ENCODE measurements around the gene C1QTNF1.

The C1QTNF1 gene

DNA sequence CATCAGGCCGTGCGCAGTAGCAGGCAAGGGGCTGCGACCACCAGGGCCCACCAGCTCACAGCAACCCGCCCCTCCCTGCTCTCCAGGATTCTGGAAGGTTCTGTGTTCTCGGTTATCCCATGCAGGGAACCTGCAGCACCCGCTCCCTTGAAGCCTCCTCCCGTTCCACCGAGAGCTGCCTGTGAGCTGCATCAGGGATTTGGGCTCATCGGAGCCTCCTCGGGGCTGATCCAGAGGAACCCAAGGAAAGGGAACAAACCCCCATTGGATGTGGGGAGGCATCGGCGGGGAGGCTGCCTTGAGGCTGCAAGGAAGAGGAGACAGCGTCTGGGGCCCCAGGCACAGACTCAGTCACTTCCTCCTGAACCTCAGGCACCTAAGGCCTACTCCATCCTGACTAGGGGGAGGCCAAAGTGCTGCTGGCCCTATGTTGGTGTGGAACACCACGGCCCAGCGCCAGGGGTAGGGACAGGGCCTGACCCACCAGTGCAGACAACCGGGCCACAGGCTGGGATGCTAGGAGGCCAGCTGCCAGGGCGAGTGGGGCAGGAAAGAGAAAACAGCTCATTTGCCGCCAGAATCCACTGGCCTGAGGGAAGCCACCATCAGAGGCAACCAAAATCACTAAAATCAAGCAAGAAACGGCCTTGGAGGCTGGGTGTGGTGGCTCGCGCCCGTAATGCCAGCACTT is 29.8 kb upstream of the C1QTNF1 start:
- TF ChIP-seq OSR1 (CRISPR knock-in tag; IDR thresholded peaks at IDR 0.05) (no peak), TOX (CRISPR knock-in tag; IDR thresholded peaks at IDR 0.05; ENCODE audit: borderline replicate concordance) (no peak), PATZ1 (CRISPR knock-in tag; IDR thresholded peaks at IDR 0.05; ENCODE audit: borderline replicate concordance) (no peak), PPARA (CRISPR knock-in tag; IDR thresholded peaks at IDR 0.05; ENCODE audit: borderline replicate concordance) (no peak), CSDC2 (CRISPR knock-in tag; IDR thresholded peaks at IDR 0.05) (no peak), SNAI2 (CRISPR knock-in tag; IDR thresholded peaks at IDR 0.05) (no peak), ZNF8 (CRISPR knock-in tag; IDR thresholded peaks at IDR 0.05) (no peak), TSHZ2 (CRISPR knock-in tag; IDR thresholded peaks at IDR 0.05) (no peak), ZNF70 (CRISPR knock-in tag; IDR thresholded peaks at IDR 0.05) (no peak), ZNF565 (CRISPR knock-in tag; conservative IDR thresholded peaks at IDR 0.05; ENCODE audit: low read depth) (no peak), TCF4 (CRISPR knock-in tag; IDR thresholded peaks at IDR 0.05; ENCODE audit: borderline replicate concordance) (no peak), ARNTL (CRISPR knock-in tag; IDR thresholded peaks at IDR 0.05; ENCODE audit: borderline replicate concordance, low read depth) (no peak), ESRRG (CRISPR knock-in tag; IDR thresholded peaks at IDR 0.05) (no peak), RARB (CRISPR knock-in tag; IDR thresholded peaks at IDR 0.05) (no peak), ZC3H10 (CRISPR knock-in tag; IDR thresholded peaks at IDR 0.05) (no peak), ZFP3 (CRISPR knock-in tag; IDR thresholded peaks at IDR 0.05) (no peak)
- TF ChIP-seq, protein P1, sequence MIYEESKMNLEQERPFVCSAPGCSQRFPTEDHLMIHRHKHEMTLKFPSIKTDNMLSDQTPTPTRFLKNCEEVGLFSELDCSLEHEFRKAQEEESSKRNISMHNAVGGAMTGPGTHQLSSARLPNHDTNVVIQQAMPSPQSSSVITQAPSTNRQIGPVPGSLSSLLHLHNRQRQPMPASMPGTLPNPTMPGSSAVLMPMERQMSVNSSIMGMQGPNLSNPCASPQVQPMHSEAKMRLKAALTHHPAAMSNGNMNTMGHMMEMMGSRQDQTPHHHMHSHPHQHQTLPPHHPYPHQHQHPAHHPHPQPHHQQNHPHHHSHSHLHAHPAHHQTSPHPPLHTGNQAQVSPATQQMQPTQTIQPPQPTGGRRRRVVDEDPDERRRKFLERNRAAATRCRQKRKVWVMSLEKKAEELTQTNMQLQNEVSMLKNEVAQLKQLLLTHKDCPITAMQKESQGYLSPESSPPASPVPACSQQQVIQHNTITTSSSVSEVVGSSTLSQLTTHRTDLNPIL (CRISPR knock-in tag; IDR thresholded peaks at IDR 0.05; ENCODE audit: low read depth): no peak
- TF ChIP-seq, protein P2, sequence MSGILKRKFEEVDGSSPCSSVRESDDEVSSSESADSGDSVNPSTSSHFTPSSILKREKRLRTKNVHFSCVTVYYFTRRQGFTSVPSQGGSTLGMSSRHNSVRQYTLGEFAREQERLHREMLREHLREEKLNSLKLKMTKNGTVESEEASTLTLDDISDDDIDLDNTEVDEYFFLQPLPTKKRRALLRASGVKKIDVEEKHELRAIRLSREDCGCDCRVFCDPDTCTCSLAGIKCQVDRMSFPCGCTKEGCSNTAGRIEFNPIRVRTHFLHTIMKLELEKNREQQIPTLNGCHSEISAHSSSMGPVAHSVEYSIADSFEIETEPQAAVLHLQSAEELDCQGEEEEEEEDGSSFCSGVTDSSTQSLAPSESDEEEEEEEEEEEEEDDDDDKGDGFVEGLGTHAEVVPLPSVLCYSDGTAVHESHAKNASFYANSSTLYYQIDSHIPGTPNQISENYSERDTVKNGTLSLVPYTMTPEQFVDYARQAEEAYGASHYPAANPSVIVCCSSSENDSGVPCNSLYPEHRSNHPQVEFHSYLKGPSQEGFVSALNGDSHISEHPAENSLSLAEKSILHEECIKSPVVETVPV (CRISPR knock-in tag; IDR thresholded peaks at IDR 0.05): no peak
- no peak for ATAC-seq

GRCh38 chr17:78995022-78995760 is 28.8 kb upstream of the C1QTNF1 start:
- no peak for ATAC-seq
- TF ChIP-seq TCF4 (CRISPR knock-in tag; IDR thresholded peaks at IDR 0.05; ENCODE audit: borderline replicate concordance) (no peak), ISL1 (CRISPR knock-in tag; IDR thresholded peaks at IDR 0.05) (no peak), PPARA (CRISPR knock-in tag; IDR thresholded peaks at IDR 0.05; ENCODE audit: borderline replicate concordance) (no peak), RARB (CRISPR knock-in tag; IDR thresholded peaks at IDR 0.05) (no peak), ARNTL (CRISPR knock-in tag; IDR thresholded peaks at IDR 0.05; ENCODE audit: borderline replicate concordance, low read depth) (no peak)
- TF ChIP-seq, protein P1 (CRISPR knock-in tag; IDR thresholded peaks at IDR 0.05; ENCODE audit: low read depth): no peak

All from SK-N-SH treated with all-trans-retinoic acid at 6 μM for 48 hours (cell line).